Measurements from ENCODE around the gene ASL.
A peak's percentile ranks its signal among the peaks of the same experiment; 100 is the strongest.
"Not testable (repeated sequence)": the region's sequence is repeated elsewhere in the genome, so short reads cannot be mapped to it uniquely, and the experiment has no call there.

The ASL gene

DNA sequence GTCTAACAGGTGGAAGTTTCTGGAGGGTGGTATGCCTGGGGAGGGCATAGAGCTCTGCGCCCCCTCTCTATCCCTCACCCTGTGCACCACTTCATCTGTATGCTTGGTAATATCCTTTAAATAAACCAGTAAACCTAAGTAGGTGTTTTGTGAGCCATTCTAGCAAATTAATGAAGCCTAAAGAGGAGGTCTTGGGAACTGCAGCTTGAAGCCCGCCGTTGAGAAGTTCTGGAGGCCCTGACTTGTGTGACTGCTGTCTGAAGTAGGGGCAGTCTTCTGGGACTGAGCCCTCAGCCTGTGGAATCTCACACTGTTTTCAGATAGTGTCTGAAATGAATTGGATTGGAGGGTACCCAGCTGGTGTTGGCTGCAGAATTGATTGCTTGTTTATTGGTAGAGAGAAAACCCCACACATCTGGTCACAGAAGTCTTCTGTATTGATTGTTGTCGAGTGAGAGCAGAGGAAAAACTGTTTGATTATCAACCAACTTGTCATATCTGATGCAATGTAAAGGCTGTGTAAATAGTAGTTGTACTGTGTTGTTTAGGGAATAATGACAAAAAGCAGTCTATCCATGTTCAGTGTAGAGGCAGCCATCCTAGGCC, 43.7 kb downstream of the ASL start:
- no peak for DNase-seq

DNA sequence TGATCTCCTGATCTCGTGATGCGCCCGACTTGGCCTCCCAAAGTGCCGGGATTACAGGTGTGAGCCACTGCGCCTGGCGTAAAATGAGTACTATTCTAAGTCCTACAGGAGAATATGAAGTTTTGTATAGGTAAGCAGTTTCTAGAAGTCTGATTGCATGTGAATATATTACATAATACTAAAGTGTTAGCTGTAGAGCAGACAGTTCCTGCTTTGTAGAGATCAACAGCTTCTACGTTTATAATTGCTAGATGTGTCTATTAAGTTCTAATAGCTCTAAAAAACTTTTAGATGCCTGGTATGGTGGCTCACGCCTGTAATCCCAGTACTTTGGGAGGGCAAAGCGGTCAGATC, 47.5 kb downstream of the ASL start:
- DNase-seq, result no peak

GRCh38 chr7:66124569-66124861, 48.9 kb downstream of the ASL start:
- not testable (repeated sequence) for DNase-seq

DNA sequence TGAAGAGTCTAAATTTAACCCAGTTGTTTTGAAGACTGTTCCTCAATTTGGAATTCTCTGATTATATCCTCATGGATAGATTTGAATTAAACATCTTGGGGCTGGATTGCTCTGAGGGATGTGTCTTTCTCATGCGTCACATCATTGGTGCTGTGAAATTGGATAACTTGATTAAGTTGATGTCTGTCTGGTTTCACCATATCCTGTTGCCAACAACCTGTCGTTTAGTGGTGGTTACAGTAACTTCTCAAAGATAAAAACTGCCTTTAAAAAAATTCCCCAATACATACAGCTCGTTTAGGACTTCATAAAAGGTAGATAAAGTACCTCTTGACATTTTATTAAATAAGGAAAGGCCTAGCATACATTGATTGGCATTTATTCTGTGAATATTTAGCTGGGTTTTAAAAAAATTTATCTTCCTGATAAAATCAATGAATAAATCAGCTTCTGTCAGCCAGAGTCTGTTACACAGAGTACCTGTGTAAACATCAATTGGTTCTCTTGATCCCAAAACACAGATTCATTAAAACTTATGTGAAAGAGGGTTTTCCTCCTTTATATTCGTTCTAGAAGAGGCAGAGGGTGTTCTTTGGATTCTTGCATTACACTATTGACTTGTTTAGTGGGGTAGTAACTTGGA, 49.6 kb downstream of the ASL start:
- no peak for DNase-seq

GRCh38 chr7:66125781-66126352, 50.2 kb downstream of the ASL start:
- DNase-seq, result not testable (repeated sequence)

GRCh38 chr7:66127172-66127571, 51.6 kb downstream of the ASL start:
- not testable (repeated sequence) for DNase-seq

DNA sequence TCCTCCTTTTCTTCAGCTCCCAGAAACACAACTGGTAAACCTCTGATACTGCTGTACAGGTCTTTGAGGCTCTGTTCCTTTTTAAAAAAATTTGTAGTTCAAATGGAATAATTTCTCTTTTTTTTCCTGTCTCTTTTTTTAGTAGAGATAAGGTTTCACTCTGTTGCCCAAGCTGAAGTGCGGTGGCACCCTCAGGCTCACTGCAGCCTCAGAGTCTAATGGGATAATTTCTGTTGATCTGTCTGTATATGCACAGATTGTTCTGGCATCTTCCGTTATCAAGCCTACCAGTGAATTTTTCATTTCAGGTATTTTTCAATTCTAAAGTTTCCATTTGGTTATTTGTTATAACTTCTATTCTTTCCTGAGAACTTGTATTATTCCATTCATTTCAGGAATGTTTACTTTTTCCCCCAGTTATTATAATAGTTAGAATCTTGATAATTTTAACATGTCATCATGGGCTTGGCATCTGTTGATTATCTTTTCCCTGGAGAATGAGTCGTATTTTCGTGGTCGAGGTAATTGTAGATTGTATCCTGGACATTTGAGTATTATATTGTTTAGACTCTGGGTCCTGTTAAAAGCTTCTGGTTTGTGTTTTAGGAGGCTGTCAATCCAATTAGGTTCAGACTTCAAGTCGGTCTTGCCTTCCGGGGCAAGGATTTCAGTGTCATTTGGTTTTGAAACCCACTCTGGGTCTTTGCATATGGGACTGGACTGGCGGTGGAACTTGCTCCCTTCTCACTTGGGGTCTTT, 63.6 kb downstream of the ASL start:
- DNase-seq, result no peak

GRCh38 chr7:66140924-66141323, 65.3 kb downstream of the ASL start:
- peak; percentile 4 for DNase-seq

DNA sequence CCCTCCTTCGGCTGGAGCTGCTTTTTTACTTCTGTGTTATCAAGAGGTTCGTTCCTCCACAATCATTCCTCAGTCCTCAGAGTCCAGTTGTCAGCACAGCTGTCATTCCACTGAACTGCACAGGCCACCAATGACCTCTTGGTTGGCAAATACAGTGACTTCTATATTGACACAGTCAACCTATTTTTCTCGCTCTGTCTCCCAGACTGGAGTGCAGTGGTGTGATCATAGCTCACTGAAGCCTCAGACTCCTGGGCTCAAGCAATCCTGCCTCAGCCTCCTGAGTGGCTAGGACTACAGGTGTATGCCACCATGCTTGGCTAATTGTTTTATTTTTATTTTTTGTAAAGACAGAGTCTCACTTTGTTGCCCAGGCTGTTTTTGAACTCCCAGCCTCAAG, 66.7 kb downstream of the ASL start:
- no peak for DNase-seq

DNA sequence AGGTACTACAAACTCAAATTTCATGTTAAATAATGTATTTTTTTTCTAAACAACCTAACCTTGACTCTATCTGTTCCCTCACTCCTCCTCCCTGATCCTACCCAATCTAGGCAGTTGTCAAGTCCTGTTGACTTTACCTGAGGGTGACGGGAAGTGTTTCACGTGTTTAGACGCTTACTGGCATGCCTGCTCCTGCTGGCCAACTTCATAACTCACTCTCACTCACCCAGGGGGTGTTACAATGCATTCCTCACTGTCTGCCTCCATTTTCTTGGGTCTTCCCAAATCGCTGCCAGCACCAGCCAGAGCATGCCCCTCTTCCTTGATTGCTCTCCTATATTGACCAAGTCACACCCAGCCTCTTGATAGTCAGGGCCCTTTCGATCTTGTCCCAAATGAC, 67.4 kb downstream of the ASL start:
- DNase-seq, result no peak

Data from NCI-H146 (cell line).